RWPE1 (cell line): ENCODE results near the gene PAK1.

Source experiments
- CTCF ChIA-PET: fragments of 350-600 bp; sonication (Branson Sonifier 250); formaldehyde crosslinking; extraction: SDS; loops from one replicate; lab custom pipeline; 2021; lab: Yijun Ruan, JAX
- POLR2A ChIA-PET: fragments of 400-600 bp; formaldehyde crosslinking; extraction: SDS; loops from one replicate; lab custom pipeline; 2020; ENCODE audit warnings: antibody characterized with exemption; ENCODE audit not compliant: low non-redundant PET; lab: Yijun Ruan, JAX
- DNase-seq: peaks from one replicate; pipeline ENCODE4 v3.0.0; 2012; ENCODE audit warnings: low spot score
- H3K27ac ChIP-seq: fragments of 450-650 bp; 2 replicates; pipeline ENCODE4 v1.5.1; 2017
- CTCF ChIP-seq: fragments of 450-650 bp; conservative IDR thresholded peaks from 2 replicates; pipeline ENCODE4 v1.5.1; 2017; ENCODE audit warnings: low read depth, mild to moderate bottlenecking

PAK1 gene

GRCh38 chr11:77407613-77408012 is 66.3 kb downstream of the PAK1 start:
- DNase-seq = peak; percentile 70
- POLR2A ChIA-PET = no interaction called here
- TF ChIP-seq CTCF = no peak
- no peak overlapping the region for H3K27ac ChIP-seq
- CTCF ChIA-PET = no interaction called here

GRCh38 chr11:77406396-77406795 is 67.5 kb downstream of the PAK1 start:
- DNase-seq = no peak
- no peak overlapping the region for H3K27ac ChIP-seq
- POLR2A ChIA-PET = no interaction called here
- no peak for TF ChIP-seq CTCF
- CTCF ChIA-PET = interaction anchor here (0.6 kb wide), 1 partner anchor 997 kb away, joined by 3 read pairs; no protein-coding TSS in a partner anchor

GRCh38 chr11:77403211-77403610 is 70.7 kb downstream of the PAK1 start:
- no peak for TF ChIP-seq CTCF
- POLR2A ChIA-PET = no interaction called here
- no peak overlapping the region for H3K27ac ChIP-seq
- CTCF ChIA-PET = no interaction called here
- DNase-seq = no peak

- ChIA-PET POLR2A (no interaction called here), CTCF (interaction anchor here (0.6 to 0.7 kb wide), 2 partner anchors 63 to 155 kb away, joined by 3 to 5 read pairs; no protein-coding TSS in a partner anchor)
- DNase-seq = no peak
- no peak for TF ChIP-seq CTCF
- no peak overlapping the region for H3K27ac ChIP-seq
Observed at GRCh38 chr11:77402218-77402556, 71.7 kb downstream of the PAK1 start.

GRCh38 chr11:77401486-77402217 is 72.2 kb downstream of the PAK1 start:
- H3K27ac ChIP-seq = no peak overlapping the region
- POLR2A ChIA-PET = no interaction called here
- CTCF ChIA-PET = interaction anchor here (0.6 to 0.9 kb wide), 3 partner anchors 63 to 156 kb away, joined by 3 to 5 read pairs (median 3); no protein-coding TSS in a partner anchor
- TF ChIP-seq CTCF = no peak
- peak; percentile 20 for DNase-seq

GRCh38 chr11:77400775-77401449 is 73.0 kb downstream of the PAK1 start:
- CTCF ChIA-PET = interaction anchor here (0.6 to 0.9 kb wide), 2 partner anchors 126 to 218 kb away, joined by 3 to 4 read pairs; no protein-coding TSS in a partner anchor
- DNase-seq = no peak
- no peak for TF ChIP-seq CTCF
- no peak overlapping the region for H3K27ac ChIP-seq
- POLR2A ChIA-PET = no interaction called here
